Measurements from ENCODE around the gene TSPAN5.

Gene TSPAN5

GRCh38 chr4:98434816-98435215 is 223.6 kb downstream of the TSPAN5 start:
- DNase-seq: no peak

- no peak for DNase-seq
Observed at GRCh38 chr4:98433691-98434090, 224.7 kb downstream of the TSPAN5 start.

GRCh38 chr4:98430708-98431403 is 227.6 kb downstream of the TSPAN5 start:
- peak; percentile 89 for DNase-seq

- DNase-seq: no peak
Observed at GRCh38 chr4:98423009-98423408, 235.4 kb downstream of the TSPAN5 start.

GRCh38 chr4:98421111-98421510 is 237.3 kb downstream of the TSPAN5 start:
- peak; percentile 81 for DNase-seq

Data from EL (cell line).